Measurements from ENCODE around the gene HDGFL3. TPM values are rescaled to one million over a fixed set of nuclear protein-coding genes. Genes with fewer than 3 reads are reported as not detected.

HDGFL3 gene
- total RNA-seq, 1 donor from 2014 or later, result 231 TPM

GRCh38 chr15:83106994-83107840 is 100.4 kb downstream of the HDGFL3 start, which contains the start of gene TM6SF1:
TM6SF1 (plus strand) TSS chr15:83107645; CDS start chr15:83107681, 36 bp downstream.
- Mint-ChIP-seq H3K27ac (no peak within 1 kb of the TSS), H3K4me1 (peaks cover 8% of the 10 kb centered on the region), H3K27me3 (ENCODE audit: insufficient read depth, low read depth) (peaks cover 37% of the 10 kb centered on the region), H3K36me3 (no peaks in the 10 kb centered on the region), H3K9me3 (peaks cover 11% of the 10 kb centered on the region), H3K4me3 (peak within 1 kb of the TSS; percentile 77)
- H3K9me3 ChIP-seq (ENCODE audit: low read depth), result no peaks in the 10 kb centered on the region
- peak within 1 kb of the TSS; percentile 96 for H3K4me2 ChIP-seq
- no peaks in the 10 kb centered on the region for H3K36me3 ChIP-seq
- H3K79me2 ChIP-seq (ENCODE audit: low read depth), result no peaks in the 10 kb centered on the region
- H3K27ac ChIP-seq, result no peak within 1 kb of the TSS
- peak; percentile 46 for DNase-seq (ENCODE audit: low spot score)
- peaks cover 59% of the 10 kb centered on the region for H3K27me3 ChIP-seq
- peak within 1 kb of the TSS; percentile 72 for H2AFZ ChIP-seq (replicated peaks)
- no peaks in the 10 kb centered on the region for H3F3A ChIP-seq (ENCODE audit: low read depth)
- TF ChIP-seq CTCF (IDR thresholded peaks at IDR 0.05), result no peak
- TF ChIP-seq EZH2phosphoT487 (IDR thresholded peaks at IDR 0.05), result peak; percentile 74
- peak; percentile 91 for TF ChIP-seq EZH2 (IDR thresholded peaks at IDR 0.05)
- H3K4me3 ChIP-seq, result peak within 1 kb of the TSS; percentile 62
- no peaks in the 10 kb centered on the region for H3K4me1 ChIP-seq
- H4K20me1 ChIP-seq (ENCODE audit: low read depth), result peaks cover 7% of the 10 kb centered on the region
- no peak within 1 kb of the TSS for H3K9ac ChIP-seq

DNA sequence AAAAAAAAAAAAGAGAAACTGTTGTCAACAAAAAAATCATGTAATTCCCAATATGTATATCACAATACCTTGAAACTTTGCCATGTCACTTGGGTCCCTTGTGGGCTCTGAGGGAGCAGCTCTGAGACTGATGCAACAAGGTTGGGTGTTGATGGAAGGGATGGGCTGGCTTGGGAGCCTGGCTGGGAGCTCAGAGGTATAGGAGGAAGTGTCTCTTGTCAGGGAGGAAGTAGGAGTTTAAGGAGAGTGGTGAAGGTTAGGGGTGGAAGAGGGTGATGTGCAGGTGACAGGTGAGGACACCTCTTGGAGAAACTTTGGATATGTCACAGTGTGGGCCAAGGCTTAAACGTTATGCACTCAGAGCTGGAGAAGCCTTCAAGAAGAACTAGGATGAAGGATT is 102.2 kb downstream of the HDGFL3 start:
- peaks cover 7% of the 10 kb centered on the region for H4K20me1 ChIP-seq (ENCODE audit: low read depth)
- H3K9me3 Mint-ChIP-seq, result peaks cover 11% of the 10 kb centered on the region
- no peak overlapping the region for H2AFZ ChIP-seq (replicated peaks)
- peaks cover 13% of the 10 kb centered on the region for H3K4me1 Mint-ChIP-seq
- no peak overlapping the region for H3K9ac ChIP-seq
- peak overlapping the region; percentile 65 for H3K4me3 Mint-ChIP-seq
- no peak overlapping the region for H3K27ac ChIP-seq
- no peaks in the 10 kb centered on the region for H3K9me3 ChIP-seq (ENCODE audit: low read depth)
- H3F3A ChIP-seq (ENCODE audit: low read depth), result no peaks in the 10 kb centered on the region
- no peak for DNase-seq (ENCODE audit: low spot score)
- H3K27ac Mint-ChIP-seq, result no peak overlapping the region
- H3K36me3 ChIP-seq, result no peaks in the 10 kb centered on the region
- no peaks in the 10 kb centered on the region for H3K4me1 ChIP-seq
- no peak overlapping the region for H3K4me2 ChIP-seq
- no peak for TF ChIP-seq EZH2phosphoT487 (IDR thresholded peaks at IDR 0.05)
- TF ChIP-seq EZH2 (IDR thresholded peaks at IDR 0.05), result no peak
- TF ChIP-seq CTCF (IDR thresholded peaks at IDR 0.05), result no peak
- H3K36me3 Mint-ChIP-seq, result no peaks in the 10 kb centered on the region
- peaks cover 67% of the 10 kb centered on the region for H3K27me3 ChIP-seq
- peaks cover 38% of the 10 kb centered on the region for H3K27me3 Mint-ChIP-seq (ENCODE audit: insufficient read depth, low read depth)
- H3K4me3 ChIP-seq, result no peak overlapping the region
- no peaks in the 10 kb centered on the region for H3K79me2 ChIP-seq (ENCODE audit: low read depth)

DNA sequence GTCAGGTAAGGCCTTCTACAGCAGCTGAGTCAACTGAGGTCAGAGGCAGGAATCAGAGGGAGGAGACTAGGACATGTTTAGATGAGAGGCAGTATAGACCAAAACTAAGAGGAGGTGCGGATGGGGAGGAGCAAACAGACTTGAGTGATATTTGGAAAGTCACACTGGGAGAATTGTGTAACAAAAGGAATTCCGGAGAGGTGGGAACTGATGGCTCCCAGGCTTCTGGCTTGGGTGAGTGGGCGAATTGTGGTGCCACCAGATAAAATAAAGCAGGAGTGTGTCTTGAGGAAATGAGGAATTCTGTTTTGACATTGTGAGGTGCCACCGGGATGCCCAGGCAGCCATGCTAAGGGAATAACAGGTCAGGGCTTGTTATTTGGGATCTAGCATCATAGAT is 103.5 kb downstream of the HDGFL3 start:
- H3K27me3 Mint-ChIP-seq (ENCODE audit: insufficient read depth, low read depth), result peaks cover 33% of the 10 kb centered on the region
- no peaks in the 10 kb centered on the region for H3K36me3 ChIP-seq
- peaks cover 7% of the 10 kb centered on the region for H4K20me1 ChIP-seq (ENCODE audit: low read depth)
- no peak overlapping the region for H2AFZ ChIP-seq (replicated peaks)
- no peak overlapping the region for H3K9ac ChIP-seq
- H3K9me3 ChIP-seq (ENCODE audit: low read depth), result no peaks in the 10 kb centered on the region
- H3K27ac Mint-ChIP-seq, result no peak overlapping the region
- DNase-seq (ENCODE audit: low spot score), result no peak
- no peaks in the 10 kb centered on the region for H3F3A ChIP-seq (ENCODE audit: low read depth)
- TF ChIP-seq CTCF (IDR thresholded peaks at IDR 0.05), result no peak
- TF ChIP-seq EZH2 (IDR thresholded peaks at IDR 0.05), result no peak
- no peak for TF ChIP-seq EZH2phosphoT487 (IDR thresholded peaks at IDR 0.05)
- H3K27ac ChIP-seq, result no peak overlapping the region
- H3K79me2 ChIP-seq (ENCODE audit: low read depth), result no peaks in the 10 kb centered on the region
- no peaks in the 10 kb centered on the region for H3K36me3 Mint-ChIP-seq
- no peak overlapping the region for H3K4me3 ChIP-seq
- H3K4me2 ChIP-seq, result no peak overlapping the region
- no peak overlapping the region for H3K4me3 Mint-ChIP-seq
- H3K4me1 ChIP-seq, result no peaks in the 10 kb centered on the region
- H3K27me3 ChIP-seq, result peaks cover 54% of the 10 kb centered on the region
- H3K4me1 Mint-ChIP-seq, result peaks cover 24% of the 10 kb centered on the region
- H3K9me3 Mint-ChIP-seq, result peaks cover 11% of the 10 kb centered on the region

Data from neural progenitor cell (in vitro differentiated cells).